ENCODE measurements around the gene LSM4.

Gene LSM4

DNA sequence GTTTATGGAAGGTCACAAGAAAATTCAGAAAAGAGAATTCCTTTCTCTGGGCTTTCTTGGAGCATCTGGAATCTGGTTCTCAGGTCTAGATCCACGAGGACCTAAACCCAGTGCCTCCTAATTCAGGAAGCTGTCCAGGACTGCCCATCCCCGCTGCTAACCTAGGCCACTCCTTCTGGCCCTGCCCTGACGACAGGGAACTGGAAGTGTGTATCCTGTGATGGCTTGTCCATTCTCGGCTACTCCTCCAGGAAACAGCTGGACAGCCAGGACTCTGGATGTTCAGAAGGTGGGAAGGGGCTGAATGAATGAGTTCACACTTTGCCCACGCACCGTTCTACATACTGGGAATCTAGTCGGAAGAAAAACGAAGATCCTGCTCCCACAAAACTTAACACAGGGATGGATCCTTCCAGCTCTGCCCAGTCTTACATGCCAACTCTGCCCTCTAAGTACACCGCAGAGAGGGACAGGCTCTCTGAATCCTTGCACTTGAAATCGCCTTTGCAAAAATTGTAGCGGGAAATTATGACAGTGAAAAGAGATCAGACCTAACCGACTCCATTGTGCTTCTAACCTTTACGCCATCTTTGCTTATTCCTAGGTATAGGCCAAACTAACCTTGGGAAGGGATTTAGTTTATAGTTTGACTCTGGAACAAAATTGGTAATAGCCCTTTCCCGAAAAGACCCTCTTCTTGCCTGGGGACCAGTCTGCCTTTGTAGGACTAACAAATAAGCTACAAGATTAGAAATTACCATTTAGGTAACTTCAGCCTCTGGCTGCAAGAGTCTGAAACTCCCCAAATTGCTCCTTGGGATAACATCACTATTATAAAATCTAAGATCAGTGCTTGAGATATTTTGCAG is 1.8 kb downstream of the LSM4 start:
- H3K4me3 ChIP-seq (ENCODE audit: low read depth, low read length), result peak overlapping the region; percentile 99; the same call in 1 of the 2 replicates
- TF ChIP-seq, protein P1, sequence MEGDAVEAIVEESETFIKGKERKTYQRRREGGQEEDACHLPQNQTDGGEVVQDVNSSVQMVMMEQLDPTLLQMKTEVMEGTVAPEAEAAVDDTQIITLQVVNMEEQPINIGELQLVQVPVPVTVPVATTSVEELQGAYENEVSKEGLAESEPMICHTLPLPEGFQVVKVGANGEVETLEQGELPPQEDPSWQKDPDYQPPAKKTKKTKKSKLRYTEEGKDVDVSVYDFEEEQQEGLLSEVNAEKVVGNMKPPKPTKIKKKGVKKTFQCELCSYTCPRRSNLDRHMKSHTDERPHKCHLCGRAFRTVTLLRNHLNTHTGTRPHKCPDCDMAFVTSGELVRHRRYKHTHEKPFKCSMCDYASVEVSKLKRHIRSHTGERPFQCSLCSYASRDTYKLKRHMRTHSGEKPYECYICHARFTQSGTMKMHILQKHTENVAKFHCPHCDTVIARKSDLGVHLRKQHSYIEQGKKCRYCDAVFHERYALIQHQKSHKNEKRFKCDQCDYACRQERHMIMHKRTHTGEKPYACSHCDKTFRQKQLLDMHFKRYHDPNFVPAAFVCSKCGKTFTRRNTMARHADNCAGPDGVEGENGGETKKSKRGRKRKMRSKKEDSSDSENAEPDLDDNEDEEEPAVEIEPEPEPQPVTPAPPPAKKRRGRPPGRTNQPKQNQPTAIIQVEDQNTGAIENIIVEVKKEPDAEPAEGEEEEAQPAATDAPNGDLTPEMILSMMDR (IDR thresholded peaks at IDR 0.05; ENCODE audit: low read depth, low read length, missing control alignments), result no peak
- DNase-seq (ENCODE audit: low read depth), result no peak

DNA sequence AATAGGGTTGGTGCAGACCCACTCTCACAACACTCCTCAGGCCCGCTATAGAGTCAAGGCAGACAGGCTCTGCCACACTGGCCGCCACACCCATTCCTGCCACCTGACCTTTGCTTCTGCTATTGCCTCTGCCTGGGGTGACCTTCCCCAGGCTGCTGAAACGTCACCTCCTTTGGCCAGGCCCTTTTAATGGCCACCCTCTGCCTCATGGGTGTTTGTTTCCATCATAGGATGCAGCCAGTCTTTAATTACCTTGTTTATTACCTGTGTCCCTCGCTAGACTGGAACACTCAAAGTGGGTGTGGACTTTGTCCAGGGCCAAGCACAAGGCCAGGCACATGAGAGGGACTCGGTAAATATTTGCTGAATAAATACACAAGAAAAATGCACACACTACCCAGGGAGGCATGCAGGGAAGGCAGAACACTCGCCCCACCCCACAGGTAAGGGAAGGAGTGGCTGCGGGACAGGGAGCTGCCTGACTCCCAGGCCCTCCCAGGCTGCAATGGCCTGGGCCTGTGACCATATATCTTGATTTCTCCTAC is 3.2 kb downstream of the LSM4 start:
- DNase-seq (ENCODE audit: low read depth), result no peak
- no peak overlapping the region for H3K4me3 ChIP-seq (ENCODE audit: low read depth, low read length)
- TF ChIP-seq, protein P1 (IDR thresholded peaks at IDR 0.05; ENCODE audit: low read depth, low read length, missing control alignments), result no peak

DNA sequence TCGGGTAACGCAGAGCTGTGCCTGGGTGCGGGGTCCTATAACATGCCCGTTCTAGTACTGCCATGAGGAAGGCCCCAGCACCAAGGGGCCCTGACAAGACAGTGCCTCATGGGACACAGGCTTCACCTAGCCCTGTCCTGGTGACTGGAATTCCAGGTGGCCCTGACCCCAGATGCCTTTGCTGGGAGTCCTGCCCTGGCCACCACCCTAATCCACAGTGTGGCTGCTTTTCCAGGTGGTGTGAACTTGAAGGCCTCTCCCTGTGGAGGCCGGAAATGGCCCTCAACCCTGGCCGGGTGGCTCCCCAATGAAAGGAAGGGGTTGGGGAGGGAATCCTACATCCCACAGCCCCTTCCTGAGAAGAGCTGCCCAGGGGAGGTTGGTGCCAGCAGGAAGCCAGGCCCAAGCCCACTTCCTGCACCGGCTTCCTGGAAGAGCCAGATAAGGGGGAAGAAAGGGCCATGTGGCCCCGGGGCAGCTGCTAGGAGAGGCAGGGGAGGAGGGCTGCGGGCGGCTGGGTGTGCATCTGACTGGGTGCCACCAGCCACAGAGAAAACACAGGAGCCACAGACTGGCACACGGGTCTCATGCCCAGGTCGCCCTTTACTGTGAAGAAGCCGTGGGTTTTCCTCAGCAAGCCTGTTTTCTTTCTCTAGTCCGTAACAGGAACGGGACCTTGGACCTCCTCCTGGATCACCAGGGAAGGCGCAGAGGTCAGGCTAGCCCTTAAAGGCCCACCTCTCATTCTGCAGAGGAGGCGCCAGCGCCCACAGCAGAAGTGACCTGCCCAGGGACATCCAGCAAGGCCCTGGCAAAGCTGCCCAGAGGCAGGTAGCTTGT is 4.7 kb downstream of the LSM4 start:
- TF ChIP-seq, protein P1 (IDR thresholded peaks at IDR 0.05; ENCODE audit: low read depth, low read length, missing control alignments), result no peak
- no peak for DNase-seq (ENCODE audit: low read depth)
- H3K4me3 ChIP-seq (ENCODE audit: low read depth, low read length), result no peak overlapping the region

DNA sequence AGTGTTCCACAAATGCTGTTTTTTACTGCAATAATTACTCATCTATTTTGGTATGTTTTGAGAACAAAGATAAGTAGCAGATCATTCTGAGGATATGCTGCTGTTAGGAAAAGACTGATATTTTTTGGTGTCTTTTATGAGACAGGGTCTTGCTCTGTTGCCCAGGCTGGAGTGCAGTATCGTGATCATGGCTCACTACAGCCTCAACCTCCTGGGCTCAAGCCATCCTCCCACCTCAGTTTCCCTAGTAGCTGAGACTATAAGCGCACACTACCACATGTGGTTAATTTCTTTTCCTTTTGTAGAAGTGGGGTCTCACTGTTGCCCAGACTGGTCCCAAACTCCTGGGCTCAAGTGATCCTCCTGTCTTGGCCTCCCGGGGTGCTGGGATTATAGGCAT is 9.5 kb downstream of the LSM4 start:
- no peak overlapping the region for H3K4me3 ChIP-seq (ENCODE audit: low read depth, low read length)
- no peak for DNase-seq (ENCODE audit: low read depth)
- TF ChIP-seq, protein P1 (IDR thresholded peaks at IDR 0.05; ENCODE audit: low read depth, low read length, missing control alignments), result no peak

DNA sequence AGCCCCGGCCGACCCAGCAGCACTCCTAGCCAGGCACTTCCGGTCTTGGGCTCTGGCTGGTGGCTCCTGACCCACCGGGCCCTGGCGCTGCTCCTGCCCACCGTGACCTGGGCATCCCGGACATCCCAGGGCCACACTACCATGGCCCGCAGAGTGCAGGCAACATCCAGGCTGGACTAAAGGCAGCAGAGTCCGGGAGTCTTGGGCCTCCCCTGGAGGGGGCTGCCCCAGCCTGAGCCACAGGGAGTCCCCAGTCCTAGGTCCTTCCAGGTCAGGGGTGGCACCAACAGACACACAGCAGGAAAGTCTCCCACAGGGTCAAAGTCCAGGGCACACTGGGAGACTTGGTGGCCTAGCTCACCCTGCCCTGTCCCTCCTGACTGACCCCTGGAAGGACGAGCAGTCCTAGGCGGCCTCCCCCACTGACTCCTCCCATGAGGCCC is 10.8 kb downstream of the LSM4 start:
- TF ChIP-seq, protein P1 (IDR thresholded peaks at IDR 0.05; ENCODE audit: low read depth, low read length, missing control alignments), result no peak
- DNase-seq (ENCODE audit: low read depth), result no peak
- H3K4me3 ChIP-seq (ENCODE audit: low read depth, low read length), result no peak overlapping the region

DNA sequence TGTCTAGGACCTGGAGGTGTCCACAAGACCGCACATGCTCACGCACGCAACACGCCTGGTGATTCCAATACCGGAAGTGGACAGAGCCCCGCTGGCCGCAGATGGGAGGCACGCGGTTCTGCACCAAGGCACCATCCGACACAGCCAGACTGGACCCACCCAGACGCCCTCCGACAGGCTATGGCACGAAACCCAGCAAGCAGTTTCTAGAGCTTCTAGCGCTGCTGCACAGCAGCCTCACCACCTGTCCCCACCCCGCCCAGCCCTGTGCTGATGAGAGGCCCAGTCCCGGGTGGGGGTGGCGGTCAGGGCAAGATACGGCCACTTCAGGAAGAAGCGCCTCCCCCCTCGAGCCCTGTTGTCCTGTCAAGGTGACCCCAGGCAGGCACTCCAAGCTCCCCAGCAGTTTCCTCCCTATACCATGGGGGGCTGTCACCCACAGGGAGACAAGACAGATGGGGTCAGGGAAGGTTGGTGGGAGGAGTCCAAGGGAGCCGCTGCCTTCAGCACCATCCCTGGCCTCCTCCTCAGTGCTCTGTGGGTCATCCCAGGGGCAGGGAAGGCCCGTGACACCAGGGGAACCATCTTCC is 11.3 kb downstream of the LSM4 start:
- TF ChIP-seq, protein P1 (IDR thresholded peaks at IDR 0.05; ENCODE audit: low read depth, low read length, missing control alignments), result no peak
- DNase-seq (ENCODE audit: low read depth), result no peak

More for the DNA sequence above, 11.3 kb downstream of the LSM4 start:
- no peak overlapping the region for H3K4me3 ChIP-seq (ENCODE audit: low read depth, low read length)

All from GM12864 (cell line).